HG03342 (cell line): ENCODE data around the gene SMPD4.
A peak's percentile ranks its signal among the peaks of the same experiment; 100 is the strongest.
"Not testable (repeated sequence)": the region's sequence is repeated elsewhere in the genome, so short reads cannot be mapped to it uniquely, and the experiment has no call there.

Experiments
- ATAC-seq: cut with Tn5 transposase; IDR thresholded peaks from one replicate; pipeline ENCODE4 v1.9.1; 2021; ENCODE audit warnings: mild to moderate bottlenecking, moderate library complexity; ENCODE audit not compliant: unreplicated experiment

Gene SMPD4

GRCh38 chr2:130187859-130188792 lies 6.7 kb upstream of the SMPD4 start:
- not testable (repeated sequence) for ATAC-seq

DNA sequence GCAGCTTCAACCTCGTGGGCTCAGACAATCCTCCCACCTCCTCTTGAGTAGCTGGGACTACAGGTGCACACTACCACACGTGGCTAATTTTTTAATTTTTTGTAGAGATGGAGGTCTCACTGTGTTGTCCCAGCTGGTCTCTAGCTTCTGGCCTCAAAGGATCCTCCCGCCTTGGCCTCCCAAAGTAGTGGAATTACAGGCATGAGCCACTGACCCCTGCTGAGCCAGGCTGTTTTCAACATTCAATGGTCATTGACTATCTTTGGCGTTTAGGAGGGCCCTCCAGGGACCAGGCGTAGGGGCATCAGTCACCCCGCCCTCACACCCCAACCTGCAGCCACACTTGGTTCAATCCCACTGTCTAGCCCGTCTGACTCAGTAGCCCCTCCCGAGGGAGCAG lies 5.9 kb upstream of the SMPD4 start:
- no peak for ATAC-seq

DNA sequence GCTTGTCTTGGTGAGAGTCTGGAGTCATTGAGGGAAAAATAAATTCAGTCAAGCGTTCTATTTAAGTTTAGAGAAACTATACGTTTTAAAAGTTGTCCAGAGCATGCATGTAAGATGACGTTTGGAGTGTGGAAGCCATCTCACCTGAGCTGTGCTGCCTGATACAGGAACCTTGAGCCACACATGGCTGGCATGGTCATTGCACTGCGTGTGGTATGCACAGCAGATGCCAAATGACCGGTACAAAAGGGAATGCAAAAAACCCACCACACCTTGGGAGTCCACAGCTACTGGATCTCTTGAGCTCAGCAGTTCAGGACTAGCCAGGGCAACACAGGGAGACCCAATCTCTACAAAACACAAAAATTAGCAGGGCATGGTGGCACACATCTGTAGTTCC lies 5.0 kb upstream of the SMPD4 start:
- no peak for ATAC-seq

- ATAC-seq: no peak
These were observed 4.5 kb upstream of the SMPD4 start for GRCh38 chr2:130185896-130186295.

DNA sequence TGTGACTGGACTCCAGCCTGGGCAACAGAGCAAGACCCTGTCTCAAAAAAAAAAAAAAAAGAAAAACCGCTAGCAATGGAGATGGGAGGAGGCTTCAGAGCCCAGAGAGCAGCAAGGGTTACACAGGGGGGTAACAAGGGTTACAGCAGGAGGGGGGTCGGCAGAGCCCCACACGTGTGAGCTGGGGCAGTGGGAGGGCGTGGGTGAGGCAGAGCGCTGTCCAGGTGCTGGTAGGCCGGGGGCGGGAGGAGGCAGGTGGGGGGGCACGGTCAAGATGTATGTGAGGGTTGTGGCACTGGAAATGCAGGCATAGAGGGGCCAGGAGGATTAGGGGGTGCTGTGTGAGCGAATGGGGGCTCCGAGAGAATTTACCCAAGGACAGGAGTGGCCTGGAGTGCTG lies 4.0 kb upstream of the SMPD4 start:
- ATAC-seq: no peak

DNA sequence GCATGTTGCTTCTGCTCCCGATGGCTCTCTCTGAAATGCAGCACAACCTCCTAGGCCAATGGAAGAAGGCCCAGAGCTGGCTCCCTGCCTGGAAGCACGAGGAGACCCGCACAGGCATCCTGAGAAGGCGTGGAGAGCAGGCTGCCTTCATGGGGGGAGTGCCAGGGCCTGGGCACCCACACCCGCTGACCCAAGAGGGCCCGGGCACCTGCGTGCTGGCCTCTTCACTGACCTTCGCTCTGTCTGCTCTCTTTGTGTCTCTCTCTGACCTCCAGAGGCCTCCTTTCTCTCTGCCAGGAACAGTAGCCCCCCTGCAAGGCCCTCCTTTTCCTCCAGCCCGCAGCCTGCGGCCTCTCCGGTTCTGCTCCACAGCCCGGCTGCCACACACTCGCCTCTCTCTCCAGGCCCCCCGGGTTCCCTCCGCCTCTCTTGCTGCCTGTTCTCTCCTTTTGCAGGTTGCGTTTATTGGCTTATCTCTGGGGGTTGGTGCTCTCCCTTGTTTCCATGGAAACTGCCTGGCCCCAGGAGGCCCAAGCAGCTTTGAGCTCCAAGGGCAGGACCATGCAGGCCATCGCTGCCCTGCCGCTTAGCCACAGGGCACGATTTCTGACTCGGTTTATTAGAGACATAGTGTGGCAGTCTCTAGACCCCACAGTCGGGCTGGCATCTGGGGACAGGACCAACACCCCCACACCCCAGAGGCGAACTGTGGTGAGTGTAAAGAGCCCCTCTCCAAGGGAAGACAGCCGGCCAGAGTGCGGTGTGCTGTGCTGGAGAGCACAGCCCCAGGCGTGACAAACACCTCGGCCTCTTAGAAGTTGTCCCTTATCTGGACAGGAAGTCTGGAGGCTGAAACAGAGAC lies 2.3 kb upstream of the SMPD4 start:
- no peak for ATAC-seq

DNA sequence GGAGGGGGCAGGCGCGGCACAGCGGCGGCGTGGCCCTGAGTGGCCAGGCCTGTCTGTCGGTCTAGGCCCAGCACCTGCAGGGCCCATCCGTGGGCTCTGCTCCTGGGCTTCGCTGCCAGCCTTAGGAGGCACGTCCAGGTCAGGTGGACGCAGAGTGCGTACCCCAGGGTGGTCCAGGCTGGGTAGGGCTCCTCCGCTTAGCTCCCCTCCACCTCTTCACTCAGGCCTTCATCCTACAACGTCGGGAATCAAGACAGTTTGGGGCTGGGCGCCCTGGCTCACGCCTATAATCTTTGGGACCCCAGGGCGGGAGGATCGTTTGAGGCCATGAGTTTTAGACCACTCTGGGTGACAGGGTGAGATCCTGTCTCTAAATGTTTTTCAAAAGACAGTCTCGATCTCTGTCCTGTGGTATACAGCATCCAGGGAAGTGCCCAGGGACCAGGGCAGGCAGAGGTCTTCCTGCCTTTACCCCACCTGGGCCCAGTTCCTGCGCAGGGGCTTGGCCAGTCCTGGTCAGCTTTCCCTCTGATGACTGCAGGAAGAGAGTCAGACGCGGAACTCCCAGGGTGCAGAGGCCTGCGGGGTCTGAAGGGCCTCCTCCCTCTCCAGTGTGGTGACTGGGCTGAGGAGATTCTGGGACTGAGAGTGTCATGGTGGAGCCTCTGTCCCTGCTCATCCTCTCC lies 1.6 kb upstream of the SMPD4 start:
- peak; percentile 14 for ATAC-seq

DNA sequence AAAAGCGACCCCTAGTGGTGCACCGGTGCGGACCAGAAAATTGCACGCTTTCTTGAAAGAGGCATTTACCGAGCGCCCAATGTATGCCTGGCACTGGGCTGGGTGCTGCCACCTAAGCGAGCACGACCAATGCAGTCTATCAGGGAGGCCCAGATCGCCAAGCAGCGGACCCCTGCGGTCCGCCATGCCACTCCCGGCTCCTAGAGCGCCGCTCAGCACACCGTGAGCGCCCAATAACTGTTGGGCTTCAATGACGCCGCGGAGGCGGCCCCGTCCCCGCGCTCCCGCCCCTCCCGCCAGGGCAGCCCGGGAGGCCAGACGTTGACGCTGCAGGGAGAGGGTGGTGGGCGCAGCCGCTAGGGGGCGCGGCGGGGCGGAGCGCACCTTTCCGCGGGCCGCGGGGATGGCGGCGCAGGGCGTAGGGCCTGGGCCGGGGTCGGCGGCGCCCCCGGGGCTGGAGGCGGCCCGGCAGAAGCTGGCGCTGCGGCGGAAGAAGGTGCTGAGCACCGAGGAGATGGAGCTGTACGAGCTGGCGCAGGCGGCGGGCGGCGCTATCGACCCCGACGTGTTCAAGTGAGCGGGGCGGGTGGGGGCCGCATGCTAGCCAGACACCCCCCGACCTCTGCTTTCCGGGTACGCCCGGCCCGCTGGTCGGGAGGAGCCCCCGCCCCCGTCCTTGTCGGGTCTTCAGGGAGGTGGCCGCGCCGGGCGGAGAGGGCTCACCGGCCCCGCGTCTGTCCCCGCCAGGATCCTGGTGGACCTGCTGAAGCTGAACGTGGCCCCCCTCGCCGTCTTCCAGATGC lies 679 bp upstream of the SMPD4 start, which contains the start of gene MZT2B:
TSS of gene MZT2B (plus strand) at position 383 of the 803 bp plus-strand sequence. CDS start at position 404, 21 bp downstream.
- peak; percentile 82 for ATAC-seq

GRCh38 chr2:130180404-130181324 lies 738 bp downstream of the SMPD4 start:
- not testable (repeated sequence) for ATAC-seq

- ATAC-seq: not testable (repeated sequence)
These were observed 6.5 kb downstream of the SMPD4 start for GRCh38 chr2:130174866-130175265.

GRCh38 chr2:130169896-130170295 lies 11.5 kb downstream of the SMPD4 start:
- ATAC-seq: no peak

DNA sequence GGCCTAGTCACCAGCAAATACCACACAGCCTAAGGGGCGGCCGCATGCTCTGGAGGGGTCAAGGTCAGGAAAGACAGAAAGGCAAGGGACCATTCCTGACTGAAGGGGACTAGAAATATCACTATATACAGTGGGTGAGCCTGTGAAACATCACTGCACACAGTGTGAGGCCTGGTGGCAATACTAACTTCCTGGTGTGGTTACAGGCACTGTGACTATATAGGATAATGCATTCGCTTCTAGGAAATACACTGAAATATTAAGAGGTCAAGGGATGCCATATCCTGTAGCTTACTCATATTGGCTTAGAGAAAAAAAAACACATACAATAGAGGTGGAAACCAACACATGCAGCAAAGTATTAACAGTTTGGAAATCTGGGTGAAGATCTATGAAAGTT lies 12.2 kb downstream of the SMPD4 start:
- ATAC-seq: not testable (repeated sequence)

- not testable (repeated sequence) for ATAC-seq
These were observed 14.8 kb downstream of the SMPD4 start for GRCh38 chr2:130166611-130167010.

GRCh38 chr2:130165293-130166016 lies 15.9 kb downstream of the SMPD4 start:
- ATAC-seq: no peak

GRCh38 chr2:130162968-130163367 lies 18.4 kb downstream of the SMPD4 start:
- no peak for ATAC-seq

DNA sequence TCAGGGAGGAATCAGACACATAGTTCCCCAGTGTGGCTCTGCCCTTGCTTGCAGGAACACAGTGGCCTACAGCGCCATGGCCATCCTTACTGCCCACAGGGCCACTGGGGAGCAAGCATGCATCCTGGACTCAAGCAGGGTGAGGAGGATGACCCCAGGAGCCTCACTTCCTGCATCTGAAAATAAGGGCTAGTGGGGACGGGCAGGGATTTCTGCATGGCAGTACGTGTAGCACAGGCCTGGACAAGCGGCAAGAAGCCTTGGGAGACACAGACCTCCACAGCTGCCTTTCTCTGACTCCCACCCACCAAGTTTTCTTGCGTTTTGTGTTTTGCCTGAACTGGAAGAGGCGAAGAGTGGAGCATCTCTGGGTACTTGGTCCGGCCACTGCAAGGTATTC lies 18.9 kb downstream of the SMPD4 start:
- not testable (repeated sequence) for ATAC-seq

- ATAC-seq: not testable (repeated sequence)
These were observed 20.3 kb downstream of the SMPD4 start for GRCh38 chr2:130160838-130161705.
